WTC11 (cell line): ENCODE measurements around the gene SEL1L3. TPM values are rescaled to one million over a fixed set of nuclear protein-coding genes. Genes with fewer than 3 reads are reported as not detected.

Experiments
- ATAC-seq: fragments of 200-7000 bp; cut with Tn5 transposase; 2 replicates; pipeline ENCODE4 v1.10.0; 2021; ENCODE audit warnings: mild to moderate bottlenecking, moderate library complexity
- CTCF ChIA-PET: fragments of 300-600 bp; sonication (Branson Sonifier 250); formaldehyde crosslinking; loops from one replicate; lab custom pipeline; 2021; ENCODE audit warnings: antibody characterized with exemption; lab: Charles Lee
- POLR2A ChIA-PET: fragments of 350-600 bp; sonication (Branson Sonifier 250); formaldehyde crosslinking; loops from one replicate; lab custom pipeline; 2021; ENCODE audit warnings: antibody characterized with exemption; lab: Charles Lee
- DNase-seq: peaks from one replicate; pipeline ENCODE4 v3.0.0; 2021; ENCODE audit warnings: low spot score
- H3K27ac Mint-ChIP-seq: 2 replicates; pipeline ENCODE4 v1.8.0; 2021; ENCODE audit warnings: mixed read lengths
- H3K27me3 Mint-ChIP-seq: 2 replicates; pipeline ENCODE4 v1.8.0; 2021; ENCODE audit warnings: low read depth, mild to moderate bottlenecking, moderate library complexity, mixed read lengths
- H3K36me3 Mint-ChIP-seq: 2 replicates; pipeline ENCODE4 v1.8.0; 2021; ENCODE audit warnings: mixed read lengths
- H3K4me1 Mint-ChIP-seq: 2 replicates; pipeline ENCODE4 v1.8.0; 2022; ENCODE audit warnings: mixed read lengths
- H3K4me3 Mint-ChIP-seq: 2 replicates; pipeline ENCODE4 v1.8.0; 2021; ENCODE audit warnings: mild to moderate bottlenecking, moderate library complexity, mixed read lengths
- H3K9me3 Mint-ChIP-seq: 2 replicates; pipeline ENCODE4 v1.8.0; 2021; ENCODE audit warnings: mixed read lengths
- AR ChIP-seq: fragments of 250-450 bp; sonication (Bioruptor Pico); IDR thresholded peaks from 2 replicates; pipeline ENCODE4 v1.9.0; 2021; ENCODE audit warnings: mild to moderate bottlenecking
- ATF1 ChIP-seq: sonication (generic); formaldehyde crosslinking; IDR thresholded peaks from 2 replicates; pipeline ENCODE4 v1.8.1; 2023; ENCODE audit warnings: mild to moderate bottlenecking, moderate library complexity, missing genetic modification reagents
- CBFB ChIP-seq: sonication (generic); formaldehyde crosslinking; IDR thresholded peaks from 2 replicates; pipeline ENCODE4 v1.8.1; 2022; ENCODE audit warnings: mild to moderate bottlenecking, low read depth, missing genetic modification reagents
- CREB1 ChIP-seq: sonication (generic); formaldehyde crosslinking; IDR thresholded peaks from 2 replicates; pipeline ENCODE4 v1.8.0; 2023; ENCODE audit warnings: mild to moderate bottlenecking, missing genetic modification reagents
- ESRRA ChIP-seq: sonication (generic); formaldehyde crosslinking; IDR thresholded peaks from 2 replicates; pipeline ENCODE4 v1.8.1; 2022; ENCODE audit warnings: mild to moderate bottlenecking, missing genetic modification reagents, borderline replicate concordance
- ETV6 ChIP-seq: sonication (generic); formaldehyde crosslinking; IDR thresholded peaks from 2 replicates; pipeline ENCODE4 v1.8.1; 2022; ENCODE audit warnings: mild to moderate bottlenecking, missing genetic modification reagents
- FOXP1 ChIP-seq: sonication (generic); formaldehyde crosslinking; IDR thresholded peaks from 2 replicates; pipeline ENCODE4 v1.8.0; 2022; ENCODE audit warnings: missing genetic modification reagents, mild to moderate bottlenecking, moderate library complexity, borderline replicate concordance
- GTF2I ChIP-seq: fragments of 250-450 bp; sonication (Bioruptor Pico); conservative IDR thresholded peaks from 2 replicates; pipeline ENCODE4 v1.4.0; 2021; ENCODE audit warnings: mild to moderate bottlenecking
- HMGA2 ChIP-seq: fragments of 250-450 bp; sonication (Bioruptor Pico); IDR thresholded peaks from 2 replicates; pipeline ENCODE4 v1.4.0; 2021; ENCODE audit warnings: mild to moderate bottlenecking, moderate library complexity
- NFYB ChIP-seq: sonication (generic); formaldehyde crosslinking; conservative IDR thresholded peaks from 2 replicates; pipeline ENCODE4 v1.8.0; 2022; ENCODE audit warnings: low read depth, missing genetic modification reagents
- NR3C1 ChIP-seq: sonication (generic); formaldehyde crosslinking; conservative IDR thresholded peaks from 2 replicates; pipeline ENCODE4 v1.8.1; 2023; ENCODE audit warnings: low read depth, mild to moderate bottlenecking, missing genetic modification reagents
- SOX15 ChIP-seq: fragments of 250-450 bp; sonication (Bioruptor Pico); IDR thresholded peaks from 2 replicates; pipeline ENCODE4 v1.9.0; 2021; ENCODE audit warnings: mild to moderate bottlenecking
- TCF7 ChIP-seq: sonication (generic); formaldehyde crosslinking; IDR thresholded peaks from 2 replicates; pipeline ENCODE4 v1.8.0; 2022; ENCODE audit warnings: mild to moderate bottlenecking, low read depth, missing genetic modification reagents, moderate library complexity
- ZNF121 ChIP-seq: sonication (generic); formaldehyde crosslinking; IDR thresholded peaks from 2 replicates; pipeline ENCODE4 v1.8.0; 2023; ENCODE audit warnings: missing genetic modification reagents
- ZNF232 ChIP-seq: sonication (generic); formaldehyde crosslinking; IDR thresholded peaks from 2 replicates; pipeline ENCODE4 v1.8.0; 2022; ENCODE audit warnings: mild to moderate bottlenecking, missing genetic modification reagents
- ZNF263 ChIP-seq: sonication (generic); formaldehyde crosslinking; IDR thresholded peaks from 2 replicates; pipeline ENCODE4 v1.8.1; 2022; ENCODE audit warnings: low read depth, mild to moderate bottlenecking, moderate library complexity, missing genetic modification reagents
- total RNA-seq: library from RNA; stranded (reverse); gene quantifications from 3 replicates; pipeline ENCODE4 v1.2.3, GENCODE V29; 2021
- TF ChIP-seq, protein P1 (sequence below): sonication (generic); formaldehyde crosslinking; IDR thresholded peaks from 2 replicates; pipeline ENCODE4 v1.8.1; 2022; ENCODE audit warnings: missing genetic modification reagents, borderline replicate concordance
- TF ChIP-seq, protein P2 (sequence below): fragments of 250-450 bp; sonication (Bioruptor Pico); IDR thresholded peaks from 2 replicates; pipeline ENCODE4 v1.8.0; 2021; ENCODE audit warnings: mild to moderate bottlenecking
- TF ChIP-seq, protein P3 (sequence below): sonication (generic); formaldehyde crosslinking; IDR thresholded peaks from 2 replicates; pipeline ENCODE4 v1.8.0; 2022; ENCODE audit warnings: mild to moderate bottlenecking, missing genetic modification reagents
- TF ChIP-seq, protein P4 (sequence below): sonication (generic); formaldehyde crosslinking; IDR thresholded peaks from 2 replicates; pipeline ENCODE4 v1.8.1; 2023; ENCODE audit warnings: mild to moderate bottlenecking, missing genetic modification reagents, moderate library complexity
- TF ChIP-seq, protein P5 (sequence below): sonication (generic); formaldehyde crosslinking; IDR thresholded peaks from 2 replicates; pipeline ENCODE4 v1.8.0; 2022; ENCODE audit warnings: missing genetic modification reagents
- TF ChIP-seq, protein P6 (sequence below): sonication (generic); formaldehyde crosslinking; IDR thresholded peaks from 2 replicates; pipeline ENCODE4 v1.8.1; 2023; ENCODE audit warnings: mild to moderate bottlenecking, missing genetic modification reagents, moderate library complexity

The SEL1L3 gene
- total RNA-seq, 1 experiment from 2014 or later, result 31.5 TPM

GRCh38 chr4:25712611-25713010 lies 150.2 kb downstream of the SEL1L3 start (continued):
- TF ChIP-seq AR (CRISPR knock-in tag) (no peak), TCF7 (CRISPR knock-in tag) (no peak), ATF1 (CRISPR knock-in tag) (no peak), HMGA2 (CRISPR knock-in tag) (no peak), CBFB (CRISPR knock-in tag) (no peak), SOX15 (CRISPR knock-in tag) (no peak)
- TF ChIP-seq, protein P1, sequence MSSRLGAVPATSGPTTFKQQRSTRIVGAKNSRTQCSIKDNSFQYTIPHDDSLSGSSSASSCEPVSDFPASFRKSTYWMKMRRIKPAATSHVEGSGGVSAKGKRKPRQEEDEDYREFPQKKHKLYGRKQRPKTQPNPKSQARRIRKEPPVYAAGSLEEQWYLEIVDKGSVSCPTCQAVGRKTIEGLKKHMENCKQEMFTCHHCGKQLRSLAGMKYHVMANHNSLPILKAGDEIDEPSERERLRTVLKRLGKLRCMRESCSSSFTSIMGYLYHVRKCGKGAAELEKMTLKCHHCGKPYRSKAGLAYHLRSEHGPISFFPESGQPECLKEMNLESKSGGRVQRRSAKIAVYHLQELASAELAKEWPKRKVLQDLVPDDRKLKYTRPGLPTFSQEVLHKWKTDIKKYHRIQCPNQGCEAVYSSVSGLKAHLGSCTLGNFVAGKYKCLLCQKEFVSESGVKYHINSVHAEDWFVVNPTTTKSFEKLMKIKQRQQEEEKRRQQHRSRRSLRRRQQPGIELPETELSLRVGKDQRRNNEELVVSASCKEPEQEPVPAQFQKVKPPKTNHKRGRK, result no peak
- TF ChIP-seq, protein P2, sequence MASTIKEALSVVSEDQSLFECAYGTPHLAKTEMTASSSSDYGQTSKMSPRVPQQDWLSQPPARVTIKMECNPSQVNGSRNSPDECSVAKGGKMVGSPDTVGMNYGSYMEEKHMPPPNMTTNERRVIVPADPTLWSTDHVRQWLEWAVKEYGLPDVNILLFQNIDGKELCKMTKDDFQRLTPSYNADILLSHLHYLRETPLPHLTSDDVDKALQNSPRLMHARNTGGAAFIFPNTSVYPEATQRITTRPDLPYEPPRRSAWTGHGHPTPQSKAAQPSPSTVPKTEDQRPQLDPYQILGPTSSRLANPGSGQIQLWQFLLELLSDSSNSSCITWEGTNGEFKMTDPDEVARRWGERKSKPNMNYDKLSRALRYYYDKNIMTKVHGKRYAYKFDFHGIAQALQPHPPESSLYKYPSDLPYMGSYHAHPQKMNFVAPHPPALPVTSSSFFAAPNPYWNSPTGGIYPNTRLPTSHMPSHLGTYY (CRISPR knock-in tag), result no peak
- TF ChIP-seq, protein P3, sequence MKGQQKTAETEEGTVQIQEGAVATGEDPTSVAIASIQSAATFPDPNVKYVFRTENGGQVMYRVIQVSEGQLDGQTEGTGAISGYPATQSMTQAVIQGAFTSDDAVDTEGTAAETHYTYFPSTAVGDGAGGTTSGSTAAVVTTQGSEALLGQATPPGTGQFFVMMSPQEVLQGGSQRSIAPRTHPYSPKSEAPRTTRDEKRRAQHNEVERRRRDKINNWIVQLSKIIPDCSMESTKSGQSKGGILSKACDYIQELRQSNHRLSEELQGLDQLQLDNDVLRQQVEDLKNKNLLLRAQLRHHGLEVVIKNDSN (CRISPR knock-in tag), result no peak
- TF ChIP-seq, all 79 proteins: peak for 0

DNA sequence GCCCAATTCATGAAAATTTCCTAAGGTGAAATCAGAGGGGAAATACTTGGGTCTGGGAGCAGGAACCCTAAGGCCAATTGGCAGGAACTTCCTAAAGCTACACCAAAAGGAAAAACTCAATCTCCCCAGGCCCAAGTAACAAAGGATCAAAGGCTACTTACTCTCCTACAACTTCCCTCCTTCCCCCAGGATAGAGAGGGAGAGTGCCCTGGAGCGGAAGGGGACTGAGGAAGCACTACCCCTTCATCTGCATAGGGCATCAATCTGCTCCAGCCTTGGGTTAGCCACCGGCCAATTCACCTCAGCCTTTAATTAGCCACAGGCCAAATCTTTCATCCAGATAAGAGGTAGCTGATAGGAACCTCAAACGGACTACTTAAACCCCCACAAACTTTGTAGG lies 152.2 kb downstream of the SEL1L3 start:
- no peak overlapping the region for H3K4me3 Mint-ChIP-seq
- H3K4me1 Mint-ChIP-seq, result no peaks in the 10 kb centered on the region
- ChIA-PET CTCF (no interaction called here), POLR2A (no interaction called here)
- ATAC-seq, result peak; percentile 57
- no peaks in the 10 kb centered on the region for H3K27me3 Mint-ChIP-seq
- peaks cover 8% of the 10 kb centered on the region for H3K36me3 Mint-ChIP-seq
- no peak overlapping the region for H3K27ac Mint-ChIP-seq
- no peak for DNase-seq
- H3K9me3 Mint-ChIP-seq, result peaks cover 11% of the 10 kb centered on the region
- TF ChIP-seq ZNF232 (CRISPR knock-in tag), result no peak
- TF ChIP-seq ZNF263 (CRISPR knock-in tag), result no peak
- TF ChIP-seq FOXP1 (CRISPR knock-in tag), result no peak
- TF ChIP-seq, protein P2 (CRISPR knock-in tag), result no peak
- no peak for TF ChIP-seq ZNF121 (CRISPR knock-in tag)
- no peak for TF ChIP-seq NR3C1 (CRISPR knock-in tag)
- TF ChIP-seq, protein P4, sequence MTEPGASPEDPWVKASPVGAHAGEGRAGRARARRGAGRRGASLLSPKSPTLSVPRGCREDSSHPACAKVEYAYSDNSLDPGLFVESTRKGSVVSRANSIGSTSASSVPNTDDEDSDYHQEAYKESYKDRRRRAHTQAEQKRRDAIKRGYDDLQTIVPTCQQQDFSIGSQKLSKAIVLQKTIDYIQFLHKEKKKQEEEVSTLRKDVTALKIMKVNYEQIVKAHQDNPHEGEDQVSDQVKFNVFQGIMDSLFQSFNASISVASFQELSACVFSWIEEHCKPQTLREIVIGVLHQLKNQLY (CRISPR knock-in tag), result no peak
- no peak for TF ChIP-seq GTF2I (CRISPR knock-in tag)
- no peak for TF ChIP-seq NFYB (CRISPR knock-in tag)
- TF ChIP-seq, protein P5, sequence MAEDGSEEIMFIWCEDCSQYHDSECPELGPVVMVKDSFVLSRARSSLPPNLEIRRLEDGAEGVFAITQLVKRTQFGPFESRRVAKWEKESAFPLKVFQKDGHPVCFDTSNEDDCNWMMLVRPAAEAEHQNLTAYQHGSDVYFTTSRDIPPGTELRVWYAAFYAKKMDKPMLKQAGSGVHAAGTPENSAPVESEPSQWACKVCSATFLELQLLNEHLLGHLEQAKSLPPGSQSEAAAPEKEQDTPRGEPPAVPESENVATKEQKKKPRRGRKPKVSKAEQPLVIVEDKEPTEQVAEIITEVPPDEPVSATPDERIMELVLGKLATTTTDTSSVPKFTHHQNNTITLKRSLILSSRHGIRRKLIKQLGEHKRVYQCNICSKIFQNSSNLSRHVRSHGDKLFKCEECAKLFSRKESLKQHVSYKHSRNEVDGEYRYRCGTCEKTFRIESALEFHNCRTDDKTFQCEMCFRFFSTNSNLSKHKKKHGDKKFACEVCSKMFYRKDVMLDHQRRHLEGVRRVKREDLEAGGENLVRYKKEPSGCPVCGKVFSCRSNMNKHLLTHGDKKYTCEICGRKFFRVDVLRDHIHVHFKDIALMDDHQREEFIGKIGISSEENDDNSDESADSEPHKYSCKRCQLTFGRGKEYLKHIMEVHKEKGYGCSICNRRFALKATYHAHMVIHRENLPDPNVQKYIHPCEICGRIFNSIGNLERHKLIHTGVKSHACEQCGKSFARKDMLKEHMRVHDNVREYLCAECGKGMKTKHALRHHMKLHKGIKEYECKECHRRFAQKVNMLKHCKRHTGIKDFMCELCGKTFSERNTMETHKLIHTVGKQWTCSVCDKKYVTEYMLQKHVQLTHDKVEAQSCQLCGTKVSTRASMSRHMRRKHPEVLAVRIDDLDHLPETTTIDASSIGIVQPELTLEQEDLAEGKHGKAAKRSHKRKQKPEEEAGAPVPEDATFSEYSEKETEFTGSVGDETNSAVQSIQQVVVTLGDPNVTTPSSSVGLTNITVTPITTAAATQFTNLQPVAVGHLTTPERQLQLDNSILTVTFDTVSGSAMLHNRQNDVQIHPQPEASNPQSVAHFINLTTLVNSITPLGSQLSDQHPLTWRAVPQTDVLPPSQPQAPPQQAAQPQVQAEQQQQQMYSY (CRISPR knock-in tag), result no peak
- no peak for TF ChIP-seq CREB1
- TF ChIP-seq, protein P6, sequence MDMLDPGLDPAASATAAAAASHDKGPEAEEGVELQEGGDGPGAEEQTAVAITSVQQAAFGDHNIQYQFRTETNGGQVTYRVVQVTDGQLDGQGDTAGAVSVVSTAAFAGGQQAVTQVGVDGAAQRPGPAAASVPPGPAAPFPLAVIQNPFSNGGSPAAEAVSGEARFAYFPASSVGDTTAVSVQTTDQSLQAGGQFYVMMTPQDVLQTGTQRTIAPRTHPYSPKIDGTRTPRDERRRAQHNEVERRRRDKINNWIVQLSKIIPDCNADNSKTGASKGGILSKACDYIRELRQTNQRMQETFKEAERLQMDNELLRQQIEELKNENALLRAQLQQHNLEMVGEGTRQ, result no peak
- TF ChIP-seq ESRRA (CRISPR knock-in tag), result no peak
- TF ChIP-seq ETV6 (CRISPR knock-in tag), result no peak
